Thyroid gland (tissue), 4 donors: Measurements from ENCODE around the gene UBE2V1.

Experiments
- CTCF ChIP-seq, 6 experiments: fragments of 200-600 bp in 3 of 6; fragments of 450-650 bp in 3 of 6; sonication (generic) in 3 of 6; IDR thresholded peaks; one replicate each; pipeline ENCODE4 v1.5.1; 2016 to 2019; ENCODE audit warnings: antibody characterized with exemption in 6 of 6, mild to moderate bottlenecking in 2 of 6, inconsistent platforms in 1 of 6, moderate library complexity in 1 of 6
- POLR2A ChIP-seq, 2 donors: fragments of 450-650 bp; IDR thresholded peaks; one replicate each; pipeline ENCODE4 v1.6.1; 2017; ENCODE audit warnings: antibody characterized with exemption in 2 of 2, mild to moderate bottlenecking in 2 of 2, moderate library complexity in 1 of 2

- no peak for TF ChIP-seq CTCF (IDR thresholded peaks at IDR 0.05)
- TF ChIP-seq POLR2A (IDR thresholded peaks at IDR 0.05): no peak
Measured at GRCh38 chr20:50057714-50058053, 55.3 kb downstream of the UBE2V1 start.
